Thyroid gland (tissue), 4 donors: ENCODE results near the gene CCDC97. TPM values are rescaled to one million over a fixed set of nuclear protein-coding genes. Genes with fewer than 3 reads are reported as not detected.

Experiments
- DNase-seq, 2 donors: peaks; one replicate each; pipeline ENCODE4 v3.0.0-alpha.2; 2019
- H3K27ac ChIP-seq, 3 donors: fragments of 200-600 bp; sonication (generic); 1 replicate in 2 of 3; 2 replicates in 1 of 3; pipeline ENCODE4 v1.5.1; 2016 to 2019; ENCODE audit warnings: mild to moderate bottlenecking in 1 of 3, moderate library complexity in 1 of 3
- H3K27me3 ChIP-seq: fragments of 200-600 bp; sonication (generic); one replicate; pipeline ENCODE4 v1.5.1; 2019
- H3K36me3 ChIP-seq, 2 donors: fragments of 200-600 bp; sonication (generic); one replicate each; pipeline ENCODE4 v1.5.1; 2016 to 2019
- H3K4me1 ChIP-seq, 2 donors: fragments of 200-600 bp; sonication (generic); one replicate each; pipeline ENCODE4 v1.5.1; 2017 to 2019
- H3K4me3 ChIP-seq, 3 donors: fragments of 200-600 bp; sonication (generic); replicated peaks in 1 of 3; 1 replicate in 2 of 3; 2 replicates in 1 of 3; pipeline ENCODE4 v1.5.1; 2016; ENCODE audit warnings: mild to moderate bottlenecking in 1 of 3
- H3K9me3 ChIP-seq: fragments of 200-600 bp; sonication (generic); one replicate; pipeline ENCODE4 v1.5.1; 2017
- POLR2A ChIP-seq, 2 donors: fragments of 450-650 bp; IDR thresholded peaks; one replicate each; pipeline ENCODE4 v1.6.1; 2017; ENCODE audit warnings: antibody characterized with exemption in 2 of 2, mild to moderate bottlenecking in 2 of 2, moderate library complexity in 1 of 2
- WGBS, 2 donors: methylation state at CpG; one replicate each; pipeline ENCODE4 v1.1.5; 2017; 5-methylcytosine and 5-hydroxymethylcytosine counted together
- intact Hi-C: fragments of 100-400 bp; cut with DNase I; formaldehyde crosslinking; loops from one replicate; pipeline ENCODE4 v1.15.1; 2023
- total RNA-seq, 4 donors: library from RNA; depleted of rRNA; stranded (reverse); fragments of >200 nt; gene quantifications; one replicate each; pipeline ENCODE4 v1.2.3, GENCODE V29; 2016
- TF ChIP-seq, protein P1 (sequence below), 6 experiments: fragments of 200-600 bp in 3 of 6; fragments of 450-650 bp in 3 of 6; sonication (generic) in 3 of 6; IDR thresholded peaks; one replicate each; pipeline ENCODE4 v1.5.1; 2016 to 2019; ENCODE audit warnings: antibody characterized with exemption in 6 of 6, mild to moderate bottlenecking in 2 of 6, inconsistent platforms in 1 of 6, moderate library complexity in 1 of 6

Gene CCDC97
- total RNA-seq, 4 donors from 2014 or later: 10.6 to 22.0 (median 19.3) TPM

DNA sequence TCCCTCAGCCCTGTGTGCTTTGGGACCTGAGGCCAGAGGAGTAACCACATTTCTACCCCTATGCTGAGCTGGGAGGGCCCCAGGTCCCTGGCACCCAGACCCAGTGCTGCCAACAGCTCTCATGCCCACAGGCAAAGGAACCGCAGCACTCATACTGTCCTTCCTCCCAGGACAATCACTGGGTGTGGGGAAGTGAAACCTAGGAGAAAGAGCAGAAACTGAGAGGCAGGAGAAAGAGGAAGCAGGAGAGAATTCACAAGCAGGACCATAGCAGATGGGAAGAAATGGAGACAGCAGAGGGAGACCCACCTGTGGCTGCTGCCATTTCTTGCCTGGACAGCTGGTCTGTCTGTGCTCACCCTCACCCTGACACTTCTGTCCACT is 18.9 kb downstream of the CCDC97 start:
- Histone ChIP-seq H3K9me3 (no peaks in the 10 kb centered on the region), H3K4me3 (no peak overlapping the region), H3K27me3 (no peaks in the 10 kb centered on the region), H3K4me1 (peaks cover 36 to 47% of the 10 kb centered on the region in 2 donors), H3K27ac (peak overlapping the region in 1 of 3 donors; percentile 62), H3K36me3 (no peaks in the 10 kb centered on the region)
- no peak for DNase-seq
- TF ChIP-seq, protein P1, sequence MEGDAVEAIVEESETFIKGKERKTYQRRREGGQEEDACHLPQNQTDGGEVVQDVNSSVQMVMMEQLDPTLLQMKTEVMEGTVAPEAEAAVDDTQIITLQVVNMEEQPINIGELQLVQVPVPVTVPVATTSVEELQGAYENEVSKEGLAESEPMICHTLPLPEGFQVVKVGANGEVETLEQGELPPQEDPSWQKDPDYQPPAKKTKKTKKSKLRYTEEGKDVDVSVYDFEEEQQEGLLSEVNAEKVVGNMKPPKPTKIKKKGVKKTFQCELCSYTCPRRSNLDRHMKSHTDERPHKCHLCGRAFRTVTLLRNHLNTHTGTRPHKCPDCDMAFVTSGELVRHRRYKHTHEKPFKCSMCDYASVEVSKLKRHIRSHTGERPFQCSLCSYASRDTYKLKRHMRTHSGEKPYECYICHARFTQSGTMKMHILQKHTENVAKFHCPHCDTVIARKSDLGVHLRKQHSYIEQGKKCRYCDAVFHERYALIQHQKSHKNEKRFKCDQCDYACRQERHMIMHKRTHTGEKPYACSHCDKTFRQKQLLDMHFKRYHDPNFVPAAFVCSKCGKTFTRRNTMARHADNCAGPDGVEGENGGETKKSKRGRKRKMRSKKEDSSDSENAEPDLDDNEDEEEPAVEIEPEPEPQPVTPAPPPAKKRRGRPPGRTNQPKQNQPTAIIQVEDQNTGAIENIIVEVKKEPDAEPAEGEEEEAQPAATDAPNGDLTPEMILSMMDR (IDR thresholded peaks at IDR 0.05): no peak
- TF ChIP-seq POLR2A (IDR thresholded peaks at IDR 0.05): no peak
- intact Hi-C loops: no loop called here
- 64 to 67% methylated on average over 1 of the region's 1 CpG for WGBS, 2 donors

DNA sequence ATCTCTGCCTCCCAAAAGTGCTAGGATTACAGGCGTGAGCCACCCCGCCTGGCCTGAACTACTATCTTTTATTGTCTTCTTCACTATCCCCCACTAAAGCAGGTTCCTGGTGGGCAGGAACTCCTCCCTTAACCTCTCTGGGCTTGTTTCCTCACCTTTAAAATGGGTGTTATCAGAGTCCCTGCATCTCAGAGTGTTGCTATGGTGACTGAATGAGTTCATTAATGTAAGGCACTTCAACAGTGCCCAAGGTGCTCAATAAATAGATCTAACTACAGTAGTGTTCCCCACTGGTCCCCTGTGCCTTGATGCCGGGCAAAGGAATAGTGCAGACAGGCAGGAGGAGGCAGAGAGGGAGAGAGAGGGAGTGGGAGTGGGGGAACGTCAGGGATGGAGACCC is 20.5 kb downstream of the CCDC97 start:
- Histone ChIP-seq H3K9me3 (no peaks in the 10 kb centered on the region), H3K4me1 (peaks cover 23 to 30% of the 10 kb centered on the region in 2 donors), H3K4me3 (no peak overlapping the region), H3K27me3 (no peaks in the 10 kb centered on the region), H3K27ac (no peak overlapping the region), H3K36me3 (no peaks in the 10 kb centered on the region)
- no peak for DNase-seq
- TF ChIP-seq, protein P1 (IDR thresholded peaks at IDR 0.05): no peak
- no peak for TF ChIP-seq POLR2A (IDR thresholded peaks at IDR 0.05)
- WGBS, 2 donors: 73 to 79% methylated on average over 4 of the region's 4 CpGs
- intact Hi-C loops: no loop called here

DNA sequence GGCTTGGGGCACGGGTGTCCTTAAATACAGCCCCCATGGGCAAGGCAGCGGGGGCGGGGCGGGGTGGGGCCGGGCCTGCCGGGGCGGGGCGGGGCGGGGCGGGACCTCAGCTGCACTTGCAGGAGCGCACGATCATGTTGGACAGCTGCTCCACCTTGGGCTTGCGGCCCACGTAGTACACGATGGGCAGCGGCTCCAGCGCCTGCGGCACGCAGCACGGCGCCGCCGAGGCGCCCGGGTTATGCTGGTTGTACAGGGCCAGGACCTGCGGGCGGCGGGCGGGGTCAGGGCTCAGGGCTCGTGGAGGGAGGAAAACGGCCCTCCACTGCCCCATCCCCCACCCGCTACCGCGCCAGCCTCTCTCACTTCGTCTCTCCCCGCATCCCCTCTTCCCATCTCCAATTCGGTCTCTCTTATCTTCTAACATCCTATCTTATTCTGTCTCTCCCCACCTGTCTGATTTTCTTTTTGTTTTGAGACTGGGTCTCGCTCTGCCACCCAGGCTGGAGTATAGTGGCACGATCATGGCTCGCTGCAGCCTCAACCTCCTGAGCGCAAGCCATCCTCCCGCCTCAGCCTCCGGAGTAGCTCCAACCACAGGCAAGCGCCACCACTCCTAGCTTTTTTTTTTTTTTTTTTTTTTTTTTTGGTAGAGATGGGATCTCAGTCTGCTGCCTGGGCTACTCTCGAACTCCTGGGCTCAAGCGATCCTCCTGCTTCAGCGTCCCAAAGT is 21.1 kb downstream of the CCDC97 start:
- intact Hi-C loops: no loop called here
- DNase-seq: no peak
- no peak for TF ChIP-seq POLR2A (IDR thresholded peaks at IDR 0.05)
- TF ChIP-seq, protein P1 (IDR thresholded peaks at IDR 0.05): no peak
- H3K9me3 ChIP-seq: no peaks in the 10 kb centered on the region
- WGBS, 2 donors: 49 to 57% methylated on average over 32 to 34 of the region's 47 CpGs
- H3K4me1 ChIP-seq: peaks cover 16 to 24% of the 10 kb centered on the region in 2 donors
- no peak overlapping the region for H3K27ac ChIP-seq
- H3K36me3 ChIP-seq: no peaks in the 10 kb centered on the region
- no peaks in the 10 kb centered on the region for H3K27me3 ChIP-seq
- no peak overlapping the region for H3K4me3 ChIP-seq

DNA sequence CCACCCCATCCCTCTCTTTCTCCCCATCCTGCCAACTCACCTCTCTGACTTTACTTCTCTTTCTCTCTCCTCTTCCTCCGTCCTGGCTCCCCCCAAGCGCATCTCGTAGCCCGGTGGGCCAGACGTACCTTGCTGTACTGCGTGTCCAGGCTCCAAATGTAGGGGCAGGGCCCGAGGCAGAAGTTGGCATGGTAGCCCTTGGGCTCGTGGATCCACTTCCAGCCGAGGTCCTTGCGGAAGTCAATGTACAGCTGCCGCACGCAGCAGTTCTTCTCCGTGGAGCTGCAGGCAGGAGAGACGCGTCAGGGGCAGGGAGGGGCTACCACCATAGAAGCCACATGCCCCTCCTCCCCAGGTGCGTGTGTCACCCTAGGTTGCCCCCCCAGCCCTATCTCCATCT is 22.0 kb downstream of the CCDC97 start:
- 89 to 93% methylated on average over 14 of the region's 16 CpGs for WGBS, 2 donors
- H3K27ac ChIP-seq: no peak overlapping the region
- TF ChIP-seq, protein P1 (IDR thresholded peaks at IDR 0.05): no peak
- TF ChIP-seq POLR2A (IDR thresholded peaks at IDR 0.05): no peak
- H3K9me3 ChIP-seq: no peaks in the 10 kb centered on the region
- H3K4me3 ChIP-seq: no peak overlapping the region
- H3K36me3 ChIP-seq: no peaks in the 10 kb centered on the region
- H3K4me1 ChIP-seq: peaks cover 10 to 15% of the 10 kb centered on the region in 2 donors
- no peaks in the 10 kb centered on the region for H3K27me3 ChIP-seq
- DNase-seq: no peak
- intact Hi-C loops: no loop called here

DNA sequence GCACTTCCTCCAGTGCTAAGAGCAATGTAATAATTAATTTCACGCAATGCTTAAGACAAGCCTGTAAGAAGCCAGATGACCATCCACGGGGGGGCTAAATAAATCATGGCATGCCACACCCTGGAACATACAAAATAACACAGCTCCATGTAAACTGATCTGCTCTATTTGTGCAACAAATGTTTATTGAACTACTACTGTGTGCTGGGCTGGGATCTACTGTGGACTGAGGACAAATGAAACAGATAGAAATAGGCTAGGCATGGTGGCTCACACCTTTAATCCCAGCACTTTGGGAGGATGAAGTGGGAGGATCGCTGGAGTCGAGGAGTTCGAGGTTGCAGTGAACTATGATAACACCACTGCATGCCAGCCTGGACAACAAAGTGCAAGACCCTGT is 22.5 kb downstream of the CCDC97 start:
- H3K36me3 ChIP-seq: no peaks in the 10 kb centered on the region
- no peak for TF ChIP-seq POLR2A (IDR thresholded peaks at IDR 0.05)
- TF ChIP-seq, protein P1 (IDR thresholded peaks at IDR 0.05): no peak
- no peak overlapping the region for H3K4me3 ChIP-seq
- H3K27ac ChIP-seq: no peak overlapping the region
- intact Hi-C loops: no loop called here
- no peaks in the 10 kb centered on the region for H3K27me3 ChIP-seq
- DNase-seq: no peak
- no peaks in the 10 kb centered on the region for H3K9me3 ChIP-seq
- H3K4me1 ChIP-seq: peaks cover 5 to 10% of the 10 kb centered on the region in 2 donors
- WGBS, 2 donors: 87 to 91% methylated on average over 5 of the region's 5 CpGs
